GM06990 (cell line): ENCODE measurements around the gene ZNF821.
"Not testable (repeated sequence)": the region's sequence is repeated elsewhere in the genome, so short reads cannot be mapped to it uniquely, and the experiment has no call there.

Experiments used
- DNase-seq: peaks from one replicate; pipeline ENCODE4 v3.0.0-alpha.2; 2011; ENCODE audit not compliant: insufficient read length; ENCODE audit errors: extremely low read depth
- H3K27me3 ChIP-seq: replicated peaks from 2 replicates; pipeline ENCODE4 v1.6.0; 2011; ENCODE audit warnings: low read length; ENCODE audit not compliant: control insufficient read depth, insufficient read depth
- H3K36me3 ChIP-seq: 2 replicates; pipeline ENCODE4 v1.5.1; 2011; ENCODE audit warnings: low read length; ENCODE audit not compliant: control insufficient read depth, insufficient read depth
- H3K4me3 ChIP-seq: replicated peaks from 2 replicates; pipeline ENCODE4 v1.5.1; 2011; ENCODE audit warnings: low read depth, mild to moderate bottlenecking, control low read depth, low read length
- TF ChIP-seq, protein P1 (sequence below): IDR thresholded peaks from 2 replicates; pipeline ENCODE4 v1.5.1; 2011; ENCODE audit warnings: low read length, control low read depth, mild to moderate bottlenecking, inconsistent platforms; ENCODE audit not compliant: insufficient read depth, poor library complexity, severe bottlenecking

The ZNF821 gene

DNA sequence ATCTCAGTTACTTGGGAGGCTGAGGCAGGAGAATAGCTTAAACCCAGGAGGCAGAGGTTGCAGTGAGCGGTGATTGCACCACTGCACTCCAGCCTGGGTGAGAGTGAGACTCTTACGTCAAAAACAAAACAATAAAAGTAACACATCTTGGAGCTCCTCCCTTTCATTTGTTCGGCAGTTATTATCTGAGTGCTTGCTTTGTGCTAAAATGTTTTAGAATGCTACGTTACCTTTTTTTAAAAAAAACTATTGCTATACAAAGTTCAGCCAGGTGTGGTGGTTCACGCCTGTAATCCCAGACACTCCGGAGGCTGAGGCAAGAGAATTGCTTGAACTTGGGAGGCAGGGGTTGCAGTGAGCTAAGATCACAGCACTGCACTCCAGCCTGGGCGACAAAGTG lies 27.1 kb upstream of the ZNF821 start:
- Histone ChIP-seq H3K36me3 (peaks cover 5% of the 10 kb centered on the region), H3K27me3 (no peaks in the 10 kb centered on the region)
- TF ChIP-seq, protein P1, sequence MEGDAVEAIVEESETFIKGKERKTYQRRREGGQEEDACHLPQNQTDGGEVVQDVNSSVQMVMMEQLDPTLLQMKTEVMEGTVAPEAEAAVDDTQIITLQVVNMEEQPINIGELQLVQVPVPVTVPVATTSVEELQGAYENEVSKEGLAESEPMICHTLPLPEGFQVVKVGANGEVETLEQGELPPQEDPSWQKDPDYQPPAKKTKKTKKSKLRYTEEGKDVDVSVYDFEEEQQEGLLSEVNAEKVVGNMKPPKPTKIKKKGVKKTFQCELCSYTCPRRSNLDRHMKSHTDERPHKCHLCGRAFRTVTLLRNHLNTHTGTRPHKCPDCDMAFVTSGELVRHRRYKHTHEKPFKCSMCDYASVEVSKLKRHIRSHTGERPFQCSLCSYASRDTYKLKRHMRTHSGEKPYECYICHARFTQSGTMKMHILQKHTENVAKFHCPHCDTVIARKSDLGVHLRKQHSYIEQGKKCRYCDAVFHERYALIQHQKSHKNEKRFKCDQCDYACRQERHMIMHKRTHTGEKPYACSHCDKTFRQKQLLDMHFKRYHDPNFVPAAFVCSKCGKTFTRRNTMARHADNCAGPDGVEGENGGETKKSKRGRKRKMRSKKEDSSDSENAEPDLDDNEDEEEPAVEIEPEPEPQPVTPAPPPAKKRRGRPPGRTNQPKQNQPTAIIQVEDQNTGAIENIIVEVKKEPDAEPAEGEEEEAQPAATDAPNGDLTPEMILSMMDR, result no peak

DNA sequence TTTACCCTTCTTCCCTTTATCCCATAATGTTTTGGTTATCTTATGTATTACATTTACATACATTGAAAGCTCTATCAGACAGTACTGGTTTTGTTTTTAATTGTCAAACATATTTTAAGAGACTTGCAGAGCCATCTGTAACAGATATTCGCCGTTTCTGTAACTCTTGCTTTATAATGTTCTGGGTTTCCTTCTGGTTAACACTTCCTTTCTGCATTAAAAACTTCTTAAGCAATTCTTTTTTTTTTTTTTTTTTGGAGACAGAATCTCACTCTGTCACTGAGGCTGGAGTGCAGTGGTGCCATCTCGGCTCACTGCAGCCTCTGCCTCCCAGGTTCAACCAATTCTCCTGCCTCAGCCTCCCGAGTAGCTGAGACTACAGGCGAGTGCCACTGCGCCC lies 21.8 kb upstream of the ZNF821 start:
- H3K4me3 ChIP-seq, H3K36me3 ChIP-seq, H3K27me3 ChIP-seq, DNase-seq: not testable (repeated sequence)

More for the DNA sequence above, 27.1 kb upstream of the ZNF821 start:
- no peak for DNase-seq
- no peak overlapping the region for H3K4me3 ChIP-seq

DNA sequence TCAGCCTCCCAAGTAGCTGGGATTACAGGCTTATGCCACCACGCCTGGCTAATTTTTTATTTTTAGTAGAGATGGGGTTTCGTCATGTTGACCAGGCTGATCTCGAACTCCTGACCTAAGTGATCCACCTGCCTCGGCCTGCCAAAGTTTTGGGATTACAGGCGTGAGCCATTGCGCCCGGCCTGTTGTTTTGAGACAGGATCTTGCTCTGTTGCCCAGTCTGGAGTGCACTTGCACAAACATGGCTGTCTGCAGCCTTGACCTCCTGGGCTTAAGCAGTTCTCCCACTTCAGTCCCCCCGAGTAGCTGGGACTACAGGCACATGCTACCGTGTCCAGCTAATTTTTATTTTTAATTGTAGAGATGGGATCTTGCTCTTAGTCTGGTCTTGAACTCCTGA lies 20.3 kb upstream of the ZNF821 start:
- no peak for DNase-seq
- Histone ChIP-seq H3K27me3 (no peaks in the 10 kb centered on the region), H3K4me3 (no peak overlapping the region), H3K36me3 (peaks cover 1% of the 10 kb centered on the region; the same call in 1 of the 2 replicates)
- TF ChIP-seq, protein P1, result no peak

DNA sequence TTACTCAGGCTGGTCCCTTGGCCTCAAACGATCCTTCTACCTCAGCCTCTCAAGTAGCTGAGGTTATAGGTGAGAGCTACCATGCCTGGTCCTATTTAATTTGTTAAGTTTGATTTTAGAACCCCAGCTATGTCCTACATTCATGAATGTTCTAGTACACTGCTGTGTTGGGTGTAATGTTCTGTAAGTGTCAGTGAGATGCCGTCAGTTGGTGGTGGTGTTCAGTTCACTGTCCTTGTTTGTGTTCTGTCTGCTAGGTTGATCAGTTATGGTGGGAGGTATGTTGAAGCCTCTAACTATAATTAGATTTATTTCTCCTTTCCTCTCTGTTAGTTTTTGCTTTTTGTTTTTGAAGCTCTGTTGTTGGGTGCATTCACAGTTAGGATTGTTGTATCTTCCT lies 19.6 kb upstream of the ZNF821 start:
- TF ChIP-seq, protein P1, result no peak
- H3K27me3 ChIP-seq, result no peaks in the 10 kb centered on the region
- H3K4me3 ChIP-seq, result no peak overlapping the region
- DNase-seq, result no peak
- no peaks in the 10 kb centered on the region for H3K36me3 ChIP-seq

DNA sequence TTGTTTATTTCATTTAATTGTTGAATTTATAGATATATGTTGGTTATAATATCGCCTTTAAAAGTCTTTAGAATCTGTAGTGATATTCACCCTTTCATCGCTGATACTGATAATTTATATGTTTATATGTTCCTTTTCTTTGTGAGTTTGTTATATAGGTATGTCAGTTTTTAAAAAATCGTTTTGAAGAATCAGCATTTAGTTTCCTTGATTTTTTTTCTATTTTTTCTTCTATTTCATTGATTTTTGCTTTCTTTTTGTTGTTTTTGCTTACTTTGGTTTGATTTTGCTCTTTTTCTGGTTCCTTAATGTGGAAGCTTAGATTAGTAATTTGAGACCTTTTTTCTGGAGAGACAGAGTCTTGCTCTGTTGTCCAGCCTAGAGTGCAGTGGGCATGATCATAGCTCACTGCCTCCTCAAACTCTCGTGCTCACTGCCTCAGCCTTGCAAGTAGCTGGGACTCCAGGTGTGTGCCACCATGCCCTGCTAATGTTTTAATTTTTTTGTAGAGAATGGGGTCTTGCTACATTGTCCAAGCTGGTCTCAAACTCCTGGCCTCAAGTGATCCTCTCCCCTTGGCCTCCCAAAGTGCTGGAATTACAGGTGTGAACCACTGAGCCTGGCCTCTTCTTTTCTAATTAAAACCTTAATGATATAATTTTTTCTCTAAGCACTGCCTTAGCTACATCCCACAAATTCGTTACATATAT lies 18.8 kb upstream of the ZNF821 start:
- H3K4me3 ChIP-seq, result no peak overlapping the region
- H3K36me3 ChIP-seq, result no peaks in the 10 kb centered on the region
- no peaks in the 10 kb centered on the region for H3K27me3 ChIP-seq
- DNase-seq, result no peak
- TF ChIP-seq, protein P1, result no peak

DNA sequence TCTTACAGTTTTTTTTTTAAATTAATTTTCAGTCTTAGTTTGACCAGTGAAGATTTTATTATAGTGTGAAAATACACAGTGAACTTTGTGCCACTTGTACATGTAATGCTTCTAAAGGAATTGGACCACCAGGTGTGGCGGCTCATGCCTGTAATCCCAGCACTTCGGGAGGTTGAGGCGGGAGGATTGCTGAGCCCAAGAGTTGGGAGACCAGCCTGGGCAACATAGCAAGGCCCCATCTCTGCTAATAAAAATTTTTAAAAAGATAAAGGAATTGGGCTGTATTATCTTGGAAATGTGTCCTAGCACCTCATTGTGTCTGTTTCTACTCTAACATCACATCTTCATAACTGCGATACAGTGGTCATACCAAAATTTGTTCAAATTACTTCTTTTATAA lies 15.2 kb upstream of the ZNF821 start:
- Histone ChIP-seq H3K36me3 (no peaks in the 10 kb centered on the region), H3K27me3 (no peaks in the 10 kb centered on the region), H3K4me3 (no peak overlapping the region)
- DNase-seq, result no peak
- TF ChIP-seq, protein P1, result no peak
